Tibial nerve (tissue), 4 donors: Measurements from ENCODE around the gene MXD1. TPM values are rescaled to one million over a fixed set of nuclear protein-coding genes. Genes with fewer than 3 reads are reported as not detected.

ENCODE experiments used
- DNase-seq, 2 donors: peaks; one replicate each; pipeline ENCODE4 v3.0.0-alpha.2; 2019; ENCODE audit warnings: low spot score in 2 of 2
- H3K27ac ChIP-seq, 4 donors: fragments of 200-600 bp; sonication (generic) in 3 of 4; one replicate each; pipeline ENCODE4 v1.5.1; 2017 to 2019; ENCODE audit warnings: mild to moderate bottlenecking in 1 of 4
- H3K27me3 ChIP-seq, 2 donors: fragments of 200-600 bp; sonication (generic) in 1 of 2; one replicate each; pipeline versions ENCODE4 v1.5.1 to v1.6.0; 2017 to 2019
- H3K36me3 ChIP-seq, 3 donors: fragments of 200-600 bp; sonication (generic); one replicate each; pipeline ENCODE4 v1.5.1; 2018 to 2019
- H3K4me1 ChIP-seq, 4 donors: fragments of 200-600 bp; sonication (generic) in 3 of 4; one replicate each; pipeline ENCODE4 v1.5.1; 2017 to 2019
- H3K4me3 ChIP-seq, 4 donors: fragments of 200-600 bp; sonication (generic) in 3 of 4; one replicate each; pipeline ENCODE4 v1.5.1; 2017 to 2019; ENCODE audit warnings: mild to moderate bottlenecking in 1 of 4, moderate library complexity in 1 of 4
- H3K9me3 ChIP-seq, 4 donors: fragments of 200-600 bp; sonication (generic) in 3 of 4; one replicate each; pipeline ENCODE4 v1.5.1; 2017 to 2019
- CTCF ChIP-seq, 5 experiments: fragments of 200-600 bp in 3 of 5; fragments of 450-650 bp in 2 of 5; sonication (generic) in 3 of 5; IDR thresholded peaks; one replicate each; pipeline ENCODE4 v1.5.1; 2016 to 2019; ENCODE audit warnings: antibody characterized with exemption in 5 of 5, mild to moderate bottlenecking in 3 of 5, moderate library complexity in 2 of 5
- EP300 ChIP-seq, 2 donors: sonication (generic); formaldehyde crosslinking; IDR thresholded peaks; one replicate each; pipeline ENCODE4 v1.6.1; 2017; ENCODE audit warnings: antibody characterized with exemption in 2 of 2, mild to moderate bottlenecking in 1 of 2
- POLR2A ChIP-seq, 2 donors: fragments of 450-650 bp; IDR thresholded peaks; one replicate each; pipeline ENCODE4 v1.6.1; 2017; ENCODE audit warnings: antibody characterized with exemption in 2 of 2, mild to moderate bottlenecking in 2 of 2, moderate library complexity in 2 of 2
- WGBS, 2 donors: methylation state at CpG; one replicate each; pipeline ENCODE4 v1.1.5; 2018; 5-methylcytosine and 5-hydroxymethylcytosine counted together
- total RNA-seq, 4 donors: library from RNA; depleted of rRNA; stranded (reverse); fragments of >200 nt; gene quantifications; one replicate each; pipeline ENCODE4 v1.1.0, GENCODE V29; 2016

The MXD1 gene
- total RNA-seq, 4 donors from 2014 or later, result 5.7 to 10.4 (median 7.6) TPM

GRCh38 chr2:69966496-69966895 is 51.6 kb downstream of the MXD1 start:
- 95 to 98% methylated on average over 2 of the region's 2 CpGs for WGBS, 2 donors
- Histone ChIP-seq H3K4me1 (no peaks in the 10 kb centered on the region), H3K27ac (no peak overlapping the region)

GRCh38 chr2:69968609-69969008 is 53.7 kb downstream of the MXD1 start:
- 79 to 82% methylated on average over 10 of the region's 10 CpGs for WGBS, 2 donors
- Histone ChIP-seq H3K4me3 (no peak overlapping the region), H3K36me3 (no peaks in the 10 kb centered on the region), H3K27ac (no peak overlapping the region), H3K4me1 (no peaks in the 10 kb centered on the region), H3K9me3 (no peaks in the 10 kb centered on the region), H3K27me3 (no peaks in the 10 kb centered on the region)
- TF ChIP-seq POLR2A (IDR thresholded peaks at IDR 0.05), result no peak
- no peak for TF ChIP-seq EP300 (IDR thresholded peaks at IDR 0.05)
- no peak for TF ChIP-seq CTCF (IDR thresholded peaks at IDR 0.05)
- no peak for DNase-seq

More at GRCh38 chr2:69966496-69966895, 51.6 kb downstream of the MXD1 start:
- Histone ChIP-seq H3K36me3 (peaks cover 0 to 13% (median 0%) of the 10 kb centered on the region in 3 donors), H3K27me3 (no peaks in the 10 kb centered on the region), H3K9me3 (no peaks in the 10 kb centered on the region), H3K4me3 (no peak overlapping the region)
- no peak for TF ChIP-seq EP300 (IDR thresholded peaks at IDR 0.05)
- TF ChIP-seq CTCF (IDR thresholded peaks at IDR 0.05), result no peak
- TF ChIP-seq POLR2A (IDR thresholded peaks at IDR 0.05), result no peak
- no peak for DNase-seq

- Histone ChIP-seq H3K27me3 (no peaks in the 10 kb centered on the region), H3K36me3 (no peaks in the 10 kb centered on the region), H3K4me3 (no peak overlapping the region), H3K9me3 (no peaks in the 10 kb centered on the region), H3K4me1 (no peaks in the 10 kb centered on the region), H3K27ac (no peak overlapping the region)
- TF ChIP-seq EP300 (IDR thresholded peaks at IDR 0.05) (no peak), POLR2A (IDR thresholded peaks at IDR 0.05) (no peak), CTCF (IDR thresholded peaks at IDR 0.05) (no peak)
- WGBS, 2 donors, result 83 to 84% methylated on average over 16 of the region's 16 CpGs
- DNase-seq, result no peak
Observed at GRCh38 chr2:69969126-69969983, 54.4 kb downstream of the MXD1 start.

- no peak for TF ChIP-seq EP300 (IDR thresholded peaks at IDR 0.05)
- TF ChIP-seq POLR2A (IDR thresholded peaks at IDR 0.05), result no peak
- TF ChIP-seq CTCF (IDR thresholded peaks at IDR 0.05), result no peak
- 65 to 76% methylated on average over 4 of the region's 4 CpGs for WGBS, 2 donors
- H3K9me3 ChIP-seq, result no peaks in the 10 kb centered on the region
- DNase-seq, result no peak
- no peak overlapping the region for H3K27ac ChIP-seq
- no peaks in the 10 kb centered on the region for H3K36me3 ChIP-seq
- no peaks in the 10 kb centered on the region for H3K4me1 ChIP-seq
- H3K4me3 ChIP-seq, result no peak overlapping the region
- H3K27me3 ChIP-seq, result no peaks in the 10 kb centered on the region
Observed at GRCh38 chr2:69969991-69970390, 55.1 kb downstream of the MXD1 start.

GRCh38 chr2:69972822-69973221 is 57.9 kb downstream of the MXD1 start:
- TF ChIP-seq CTCF (IDR thresholded peaks at IDR 0.05), result no peak
- TF ChIP-seq EP300 (IDR thresholded peaks at IDR 0.05), result no peak
- TF ChIP-seq POLR2A (IDR thresholded peaks at IDR 0.05), result no peak
- Histone ChIP-seq H3K4me3 (no peak overlapping the region), H3K27ac (no peak overlapping the region), H3K27me3 (no peaks in the 10 kb centered on the region), H3K4me1 (peaks cover 0 to 6% (median 0%) of the 10 kb centered on the region in 4 donors), H3K9me3 (no peaks in the 10 kb centered on the region), H3K36me3 (no peaks in the 10 kb centered on the region)
- 90 to 96% methylated on average over 1 of the region's 1 CpG for WGBS, 2 donors
- no peak for DNase-seq
